HFF-Myc (cell line): ENCODE data around the gene RAPGEF1.
"Not testable (repeated sequence)": the region's sequence is repeated elsewhere in the genome, so short reads cannot be mapped to it uniquely, and the experiment has no call there.

ENCODE experiments used
- DNase-seq: peaks from one replicate; pipeline ENCODE4 v3.0.0-alpha.2; 2011; ENCODE audit warnings: low read depth; ENCODE audit errors: extremely low read depth
- H3K4me3 ChIP-seq: replicated peaks from 2 replicates; pipeline ENCODE4 v1.5.1; 2011; ENCODE audit warnings: low read depth, mild to moderate bottlenecking, control low read depth, low read length
- CTCF ChIP-seq: IDR thresholded peaks from 2 replicates; pipeline ENCODE4 v1.5.1; 2012; ENCODE audit warnings: mild to moderate bottlenecking, low read depth, low read length, control low read depth; ENCODE audit errors: missing control alignments

Gene RAPGEF1

GRCh38 chr9:131691969-131692611, 47.8 kb downstream of the RAPGEF1 start:
- H3K4me3 ChIP-seq: no peak overlapping the region
- no peak for TF ChIP-seq CTCF
- DNase-seq: no peak

DNA sequence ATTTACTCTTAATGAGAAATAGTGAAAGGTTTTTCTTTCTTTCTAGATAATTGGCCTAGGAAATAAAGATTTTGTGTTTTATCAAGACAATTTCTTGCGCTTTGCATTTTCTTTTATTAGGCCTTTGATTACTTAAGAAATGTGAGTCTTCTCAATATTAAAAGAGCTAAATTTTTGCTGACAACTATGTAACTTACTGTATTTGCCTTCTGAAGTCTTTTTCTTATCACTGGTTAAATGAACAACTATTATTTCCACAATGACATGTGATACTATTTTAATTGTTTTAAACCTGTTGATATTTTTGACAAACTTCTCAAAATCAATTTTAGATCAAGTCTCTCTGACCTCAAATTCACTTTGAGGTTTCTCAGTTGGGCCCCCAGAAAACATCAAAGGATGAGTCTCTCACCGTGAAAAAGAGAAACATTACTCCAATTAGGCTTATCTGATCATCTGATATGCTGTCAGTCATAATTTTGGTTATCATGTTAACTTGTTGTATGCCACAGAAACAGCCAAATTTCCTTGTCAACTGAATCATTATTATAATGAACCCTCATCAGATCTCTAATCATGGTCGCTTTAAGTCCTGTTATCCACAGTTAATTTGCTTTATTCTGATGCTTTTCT, 48.8 kb downstream of the RAPGEF1 start:
- no peak overlapping the region for H3K4me3 ChIP-seq
- TF ChIP-seq CTCF: no peak
- no peak for DNase-seq

DNA sequence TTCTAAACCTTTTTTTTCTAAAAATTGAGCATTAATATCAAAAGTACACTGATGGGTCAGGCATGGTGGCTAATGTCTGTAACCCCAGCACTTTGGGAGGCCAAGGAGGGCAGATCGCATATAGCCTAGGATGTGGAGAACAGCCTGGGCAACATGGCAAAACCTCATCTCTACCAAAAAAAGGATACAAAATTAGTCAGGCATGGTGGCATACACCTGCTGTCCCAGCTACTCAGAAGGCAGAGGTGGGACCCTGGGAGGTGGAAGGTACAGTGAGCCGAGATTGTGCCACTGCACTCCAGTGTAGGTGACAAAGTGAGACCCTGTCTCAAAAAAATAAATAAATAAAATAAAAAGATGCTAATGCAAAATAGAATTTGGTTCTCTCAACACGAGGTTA, 49.4 kb downstream of the RAPGEF1 start:
- no peak for TF ChIP-seq CTCF
- DNase-seq: no peak
- H3K4me3 ChIP-seq: no peak overlapping the region

DNA sequence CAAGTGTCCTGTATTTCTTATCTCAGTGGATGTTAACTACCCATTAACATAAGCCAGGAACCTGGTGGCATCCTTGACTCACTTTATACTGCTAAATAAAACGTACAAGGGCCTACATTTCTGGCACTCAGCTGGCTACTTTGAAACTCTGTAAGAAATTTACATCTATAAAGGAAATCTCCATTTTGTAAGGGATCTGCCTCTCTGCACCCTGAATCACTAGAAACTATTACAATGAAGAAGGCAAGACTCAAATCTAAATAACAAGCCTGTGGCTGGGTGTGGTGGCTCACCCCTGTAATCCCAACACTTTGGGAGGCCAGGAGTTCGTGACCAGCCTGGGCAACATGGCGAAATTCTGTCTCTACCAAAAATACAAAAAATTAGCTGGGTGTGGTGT, 51.5 kb downstream of the RAPGEF1 start:
- no peak for TF ChIP-seq CTCF
- no peak for DNase-seq
- no peak overlapping the region for H3K4me3 ChIP-seq

DNA sequence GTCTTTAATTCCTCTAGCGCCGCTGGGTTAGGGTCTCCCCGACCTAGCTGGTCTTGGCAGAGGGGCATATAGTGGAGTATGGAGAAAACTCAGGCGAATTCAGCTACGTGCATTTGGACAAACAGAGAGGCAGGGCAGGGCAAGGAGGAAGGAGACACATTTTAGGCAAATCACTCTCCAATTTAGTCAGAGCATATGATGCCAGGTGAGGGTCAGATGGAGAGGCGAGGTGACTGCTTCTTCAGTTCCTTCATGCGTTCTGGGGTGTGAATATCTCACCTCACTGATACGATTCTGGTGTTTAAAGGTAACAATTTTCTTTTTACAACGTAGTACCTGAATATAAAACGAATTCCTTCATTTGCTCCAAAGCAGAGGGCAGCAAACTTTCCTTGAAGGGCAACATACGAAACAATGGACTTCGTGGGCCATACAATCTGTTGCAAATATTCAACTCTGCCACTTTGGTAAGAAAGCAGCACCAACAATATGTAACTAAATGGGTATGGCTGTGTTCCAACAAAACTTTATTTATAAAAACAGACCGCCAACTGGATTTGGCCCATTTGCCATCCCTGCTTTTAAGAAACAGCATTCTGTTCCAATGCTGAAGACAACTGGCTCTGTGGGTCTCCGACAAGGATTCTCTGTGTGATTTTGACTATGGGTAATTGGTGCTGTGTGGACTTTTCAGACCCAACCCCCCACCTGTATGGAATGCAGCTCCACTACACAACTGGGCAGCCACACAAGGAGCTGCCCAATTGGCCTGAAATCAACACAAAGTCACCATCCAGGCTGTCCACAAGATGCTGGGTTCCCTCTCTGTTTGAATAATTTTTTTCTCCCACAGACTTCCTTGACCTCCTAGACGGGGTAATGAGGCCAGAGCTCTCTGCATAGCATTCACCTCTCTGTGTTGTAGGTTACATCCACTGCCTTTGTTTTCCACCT, 53.8 kb downstream of the RAPGEF1 start:
- TF ChIP-seq CTCF: no peak
- H3K4me3 ChIP-seq: no peak overlapping the region
- DNase-seq: no peak

GRCh38 chr9:131683094-131683493, 56.8 kb downstream of the RAPGEF1 start:
- DNase-seq, H3K4me3 ChIP-seq: not testable (repeated sequence)

DNA sequence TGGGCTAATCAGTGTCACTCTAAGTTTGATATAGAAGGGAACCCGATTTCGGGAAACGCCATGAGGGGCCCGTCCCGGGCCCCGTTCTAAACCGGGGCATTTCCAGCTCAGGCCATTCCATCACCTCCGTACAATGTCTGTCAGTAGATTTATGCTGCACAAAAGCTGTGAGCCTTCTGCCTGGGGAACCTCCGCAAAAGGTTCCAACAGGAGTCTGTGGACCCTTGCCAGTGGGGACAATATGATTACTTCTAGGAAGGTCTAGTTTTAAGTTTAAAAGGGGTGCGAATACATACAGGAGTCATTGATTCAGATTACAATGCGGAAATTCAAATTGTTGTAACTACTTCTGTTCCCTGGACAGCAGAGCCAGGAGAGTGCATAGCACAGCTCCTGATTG, 57.6 kb downstream of the RAPGEF1 start:
- no peak overlapping the region for H3K4me3 ChIP-seq
- no peak for TF ChIP-seq CTCF

DNA sequence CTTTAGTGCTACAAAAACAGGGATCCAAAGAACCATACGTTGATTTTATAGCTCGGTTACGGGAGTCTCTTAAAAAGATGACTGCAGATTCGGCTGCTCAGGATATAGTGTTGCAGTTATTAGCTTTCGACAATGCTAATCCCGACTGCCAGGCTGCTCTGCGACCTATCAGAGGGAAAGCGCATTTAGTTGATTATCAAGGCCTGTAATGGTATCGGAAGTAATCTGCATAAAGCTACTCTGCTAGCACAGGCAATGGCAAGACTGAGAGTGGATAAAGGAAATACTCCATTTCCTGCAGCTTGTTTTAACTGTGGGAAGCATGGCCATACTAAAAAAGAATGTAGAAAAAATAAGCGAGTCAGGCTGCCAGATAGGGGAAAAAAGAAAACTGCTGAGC, 58.0 kb downstream of the RAPGEF1 start:
- DNase-seq, H3K4me3 ChIP-seq: not testable (repeated sequence)

More for the DNA sequence above, 57.6 kb downstream of the RAPGEF1 start:
- DNase-seq: no peak

GRCh38 chr9:131681108-131681507, 58.8 kb downstream of the RAPGEF1 start:
- not testable (repeated sequence) for H3K4me3 ChIP-seq, DNase-seq
